HG03432 (cell line): ENCODE data around the gene NPAS3.

ENCODE experiments used
- ATAC-seq: cut with Tn5 transposase; IDR thresholded peaks from one replicate; pipeline ENCODE4 v1.9.1; 2021; ENCODE audit warnings: mild to moderate bottlenecking, moderate library complexity; ENCODE audit not compliant: unreplicated experiment

Gene NPAS3

DNA sequence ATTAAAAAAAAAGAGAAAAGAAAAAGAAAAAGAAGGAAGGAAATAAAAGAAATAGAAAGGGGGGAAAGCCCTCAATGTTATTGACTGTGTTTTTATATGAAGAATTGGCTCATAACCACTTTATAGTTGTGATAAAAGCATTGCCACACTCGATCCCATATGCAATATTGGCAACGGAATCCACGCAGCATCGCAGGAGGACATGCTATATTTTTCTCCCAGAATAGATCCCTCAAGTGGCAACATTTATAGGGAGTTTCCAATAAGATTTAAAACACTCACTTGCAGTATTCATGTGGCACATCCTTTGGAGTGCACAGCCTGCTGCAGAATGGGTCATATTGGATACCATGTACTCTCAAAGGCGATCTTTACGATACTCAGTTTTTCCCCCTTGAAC is 788.9 kb downstream of the NPAS3 start:
- no peak for ATAC-seq

DNA sequence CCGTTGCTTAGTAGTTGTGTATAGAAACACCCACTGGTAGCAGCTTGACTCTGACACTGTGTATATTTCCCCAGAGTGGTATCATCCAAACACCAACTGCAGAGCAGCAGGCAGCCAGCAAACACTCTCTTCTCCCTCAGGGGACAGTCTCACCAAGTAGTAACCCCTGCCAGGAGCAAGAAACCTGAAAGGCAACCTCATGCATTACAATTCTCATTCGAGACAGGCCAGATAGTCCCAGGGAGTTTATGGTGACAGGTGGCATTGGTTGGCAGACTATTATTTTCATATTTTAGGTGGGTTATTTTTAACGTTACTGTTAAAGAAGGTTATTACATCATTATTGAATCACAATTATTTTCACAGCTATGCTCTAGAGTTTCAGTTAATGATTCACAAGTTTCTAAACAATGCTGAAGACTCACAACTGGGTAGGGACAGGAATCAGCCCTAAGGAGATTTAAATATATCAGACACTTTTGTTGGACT is 789.4 kb downstream of the NPAS3 start:
- ATAC-seq: no peak

DNA sequence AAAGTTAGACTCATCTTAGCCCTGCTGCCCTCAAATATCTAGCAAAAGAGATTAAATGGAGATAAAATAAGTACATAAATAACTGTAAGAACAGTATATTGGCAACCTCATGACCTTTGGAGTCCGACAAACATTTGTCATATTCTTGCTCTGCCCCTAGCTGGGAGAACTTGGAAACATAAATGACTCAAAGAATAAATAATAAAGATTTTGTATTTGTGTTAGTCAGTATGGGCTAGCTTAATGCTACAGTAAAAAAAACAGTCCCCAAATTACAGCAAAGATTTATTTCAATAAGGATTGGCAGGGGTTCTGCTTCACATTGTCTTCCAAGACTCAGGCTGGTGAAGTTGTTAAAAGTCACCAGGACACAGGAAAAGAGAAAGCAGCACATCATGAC is 791.5 kb downstream of the NPAS3 start:
- no peak for ATAC-seq

DNA sequence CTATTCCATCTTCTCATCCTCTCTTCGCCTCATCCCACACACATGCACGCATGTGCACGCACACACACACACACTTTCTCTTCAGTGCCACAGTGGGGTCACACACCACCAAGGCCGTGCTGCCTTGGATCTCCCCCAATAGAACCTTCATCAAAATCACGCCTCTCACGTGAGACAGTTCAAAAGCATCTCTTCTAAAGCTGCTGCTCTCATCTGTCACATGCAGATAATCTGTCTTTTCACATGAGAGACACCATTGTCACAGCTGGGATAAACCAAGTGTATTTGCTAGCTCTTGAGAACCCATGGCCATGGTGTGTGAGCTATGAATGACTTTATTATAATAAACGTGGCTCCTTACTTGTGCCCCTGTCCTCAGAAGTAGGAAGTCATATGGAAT is 793.5 kb downstream of the NPAS3 start:
- no peak for ATAC-seq

DNA sequence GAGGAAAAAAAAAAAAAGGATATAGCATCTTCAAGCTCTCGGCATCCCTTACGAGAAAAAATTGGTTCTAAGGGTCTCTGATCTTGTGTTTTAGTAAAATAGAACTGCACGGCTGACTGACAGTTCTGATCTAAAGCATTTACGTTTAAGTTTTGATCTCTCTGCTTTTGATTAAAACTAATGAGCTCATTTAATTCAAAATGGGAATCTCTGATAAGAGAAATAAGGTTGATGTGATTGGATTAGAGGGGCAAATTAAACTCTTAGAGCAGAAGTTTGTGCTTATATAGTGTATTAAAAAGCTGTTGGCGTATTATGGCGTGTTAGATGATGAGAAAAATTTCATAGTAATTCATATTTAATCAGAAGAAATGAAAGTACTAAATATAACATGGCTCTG is 794.6 kb downstream of the NPAS3 start:
- no peak for ATAC-seq

DNA sequence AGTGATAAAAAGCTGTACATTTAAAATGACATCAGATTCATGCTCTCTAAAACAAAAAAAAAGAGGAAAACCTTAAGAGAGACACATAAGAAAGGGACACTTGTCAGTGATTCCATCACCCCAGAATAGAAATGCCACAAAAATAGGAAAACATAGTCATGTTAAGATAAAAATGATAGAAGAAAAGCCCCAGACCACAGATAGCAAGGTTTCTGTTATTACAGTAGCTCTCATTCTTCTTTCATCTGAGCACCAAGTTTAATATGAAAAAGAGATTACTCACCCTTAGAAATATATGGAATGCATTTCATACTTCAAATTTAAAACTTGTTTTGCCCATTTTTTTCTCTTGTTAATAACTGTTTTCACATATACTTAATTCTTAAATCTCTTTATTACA is 795.0 kb downstream of the NPAS3 start:
- ATAC-seq: no peak

DNA sequence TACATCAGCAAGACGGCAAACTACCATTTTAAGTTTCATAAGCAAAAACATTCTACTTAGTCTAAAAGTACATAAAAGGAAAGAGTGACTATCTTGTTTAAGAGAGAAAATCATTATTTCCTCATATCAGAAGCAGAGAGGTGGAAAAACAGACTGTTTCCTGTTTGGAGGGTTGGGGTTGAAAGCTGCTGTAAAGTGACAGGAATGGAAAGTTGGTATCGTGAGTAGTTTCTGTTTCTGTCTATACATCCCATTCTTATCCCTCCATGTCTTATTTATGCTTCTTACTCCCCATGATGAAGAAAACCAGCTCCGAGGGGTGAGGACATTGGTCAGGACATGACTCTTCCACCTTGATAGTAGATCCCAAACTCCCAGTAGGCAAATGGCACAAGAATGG is 795.7 kb downstream of the NPAS3 start:
- ATAC-seq: no peak

DNA sequence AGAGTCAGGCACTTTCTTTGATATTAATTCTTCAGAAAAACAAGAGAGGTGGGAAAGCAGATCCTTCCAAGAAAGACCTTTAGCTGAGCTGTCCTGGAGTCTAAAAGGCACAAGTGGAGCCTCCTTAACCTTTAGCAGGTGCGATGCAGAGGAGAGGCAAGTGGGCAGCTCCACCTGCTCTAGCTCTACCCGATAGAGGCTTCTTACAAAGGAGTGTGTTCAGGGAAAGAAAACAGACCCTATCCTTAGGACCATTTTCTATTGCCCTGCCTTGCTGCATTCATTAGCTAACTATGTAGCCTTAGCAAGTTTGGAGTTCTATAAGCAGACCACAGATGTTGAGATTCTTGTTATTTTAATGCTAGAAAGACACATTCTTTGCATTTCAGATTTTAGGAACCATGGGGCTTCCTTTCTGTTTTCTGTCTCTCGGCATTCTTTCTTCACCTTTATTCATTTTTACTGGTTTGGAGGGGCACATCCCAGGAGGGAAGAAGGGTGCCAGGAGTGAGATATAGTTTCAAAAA is 797.7 kb downstream of the NPAS3 start:
- ATAC-seq: no peak

DNA sequence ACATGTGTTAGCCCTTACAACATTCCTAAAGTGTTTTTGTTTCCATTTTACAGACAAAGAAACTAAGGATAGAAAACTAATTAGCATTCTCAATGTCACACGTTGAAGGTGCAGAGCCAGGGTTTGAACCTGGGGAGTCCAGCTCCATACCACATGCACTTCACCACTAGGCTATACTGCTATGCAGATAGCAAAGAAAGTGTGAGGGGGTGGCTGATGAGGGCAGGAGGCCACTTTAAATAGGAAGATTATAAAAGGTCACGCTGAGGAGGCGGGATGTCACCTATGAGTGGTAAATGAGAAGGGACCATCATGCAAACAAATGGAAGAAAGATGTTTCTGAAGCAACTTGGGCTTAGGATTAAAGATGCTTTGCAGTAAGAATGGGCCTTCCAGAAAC is 798.3 kb downstream of the NPAS3 start:
- no peak for ATAC-seq

DNA sequence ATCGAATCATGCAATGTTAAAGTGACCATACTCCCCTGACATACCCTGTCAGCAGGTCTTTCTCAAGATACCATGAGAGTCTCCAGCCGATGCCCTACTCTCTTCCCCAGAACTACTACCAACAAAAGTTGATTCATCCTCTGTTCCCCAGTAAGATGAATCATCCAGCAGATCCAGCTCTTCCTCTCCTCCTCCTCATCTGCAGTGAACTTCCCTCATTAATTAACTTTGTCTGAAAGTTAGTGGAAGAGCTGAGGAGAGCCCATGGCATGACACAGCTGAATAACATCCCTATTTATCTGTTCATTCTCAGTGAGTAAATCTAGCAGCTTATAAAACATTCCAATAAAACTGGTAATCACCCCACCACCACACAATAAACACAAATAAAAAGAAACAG is 798.8 kb downstream of the NPAS3 start:
- ATAC-seq: no peak

DNA sequence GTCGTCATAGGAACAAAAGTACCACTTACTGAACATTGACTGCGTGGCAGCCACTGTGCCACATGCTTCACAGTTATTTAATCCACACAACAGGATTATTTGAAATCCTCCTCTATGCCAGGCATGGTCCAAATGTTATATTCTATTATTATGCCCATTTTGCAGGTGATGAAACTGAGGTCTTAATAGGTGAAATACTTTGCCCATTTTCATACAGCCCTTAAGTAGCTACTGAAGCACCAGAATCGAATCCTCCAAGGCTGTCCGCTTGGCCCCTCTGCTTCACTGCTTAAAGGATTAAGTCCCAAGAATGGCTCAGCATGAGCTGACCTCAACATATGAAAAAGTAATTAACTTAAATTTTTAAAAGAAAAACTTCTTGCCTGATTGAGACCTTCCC is 799.4 kb downstream of the NPAS3 start:
- no peak for ATAC-seq

DNA sequence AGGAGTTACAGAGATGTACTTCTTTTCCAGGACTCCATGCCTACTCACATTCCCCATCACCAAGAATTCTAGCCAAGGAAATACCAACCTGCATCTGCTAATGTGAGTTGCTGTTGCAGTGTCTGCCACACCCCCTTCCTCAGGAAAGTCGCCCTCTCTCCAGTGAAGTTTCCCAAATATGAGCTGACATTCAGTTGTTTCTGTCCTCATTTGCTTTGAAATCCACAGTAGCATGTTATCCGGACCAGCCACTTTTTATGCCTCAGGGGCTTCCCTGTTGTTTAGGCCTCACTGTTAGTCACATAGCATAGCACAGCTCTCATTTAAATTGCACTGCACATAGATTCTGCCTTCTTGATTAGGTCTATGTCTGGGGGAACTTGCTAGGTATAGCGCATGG is 799.8 kb downstream of the NPAS3 start:
- ATAC-seq: no peak

DNA sequence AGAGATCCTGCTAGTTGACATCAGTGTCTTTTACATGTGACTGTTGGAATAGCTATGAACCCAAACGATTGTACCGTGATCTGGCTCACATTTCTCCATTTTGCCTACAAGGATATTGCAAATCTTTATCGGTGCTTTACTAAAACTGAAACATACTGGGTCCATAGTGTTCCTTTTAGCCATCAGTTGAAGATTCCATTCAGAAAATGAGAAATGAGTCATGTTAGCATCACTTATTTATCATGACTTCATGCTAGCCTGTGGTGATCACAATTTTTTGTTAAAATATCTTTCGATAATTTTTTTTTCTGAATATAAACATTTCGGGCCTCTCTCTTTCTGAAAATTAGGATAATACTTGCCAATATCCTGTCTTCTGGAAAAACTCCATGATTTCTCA is 801.9 kb downstream of the NPAS3 start:
- ATAC-seq: no peak

DNA sequence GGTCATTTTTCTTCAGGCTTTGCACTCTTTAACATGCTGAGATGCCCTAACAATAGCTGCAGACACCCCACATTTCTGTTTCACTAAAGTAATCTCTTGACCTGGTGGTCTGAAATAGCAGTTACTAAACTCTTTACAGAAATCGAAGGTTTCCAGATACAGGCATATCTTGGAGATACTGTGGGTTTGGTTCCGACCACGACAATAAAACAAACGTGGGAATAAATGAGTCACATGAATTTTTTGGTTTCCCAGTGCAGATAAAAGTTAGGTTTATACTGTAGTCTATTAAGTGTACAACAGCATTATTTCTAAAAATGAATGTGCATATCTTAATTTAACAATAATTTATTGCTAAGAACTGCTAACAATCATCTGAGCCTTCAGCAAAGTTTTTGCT is 803.5 kb downstream of the NPAS3 start:
- no peak for ATAC-seq

DNA sequence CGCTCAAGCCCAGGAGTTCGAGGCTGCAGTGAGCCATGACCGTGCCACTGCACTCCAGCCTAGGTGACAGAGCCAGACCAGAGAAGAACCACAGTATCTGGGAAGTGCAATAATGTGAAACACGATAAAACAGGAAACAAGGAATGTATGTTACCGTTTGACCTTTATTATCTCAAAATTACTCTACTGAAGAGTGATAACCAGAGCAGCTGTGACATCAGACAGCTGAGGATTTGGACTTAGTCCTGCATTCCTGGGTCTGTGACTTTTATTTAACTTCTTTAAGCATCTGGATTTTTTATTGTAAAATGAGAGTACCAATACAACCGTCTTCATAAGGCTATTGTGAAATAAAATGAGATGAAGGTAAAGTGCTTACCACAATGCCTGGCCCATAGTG is 806.5 kb downstream of the NPAS3 start:
- no peak for ATAC-seq

DNA sequence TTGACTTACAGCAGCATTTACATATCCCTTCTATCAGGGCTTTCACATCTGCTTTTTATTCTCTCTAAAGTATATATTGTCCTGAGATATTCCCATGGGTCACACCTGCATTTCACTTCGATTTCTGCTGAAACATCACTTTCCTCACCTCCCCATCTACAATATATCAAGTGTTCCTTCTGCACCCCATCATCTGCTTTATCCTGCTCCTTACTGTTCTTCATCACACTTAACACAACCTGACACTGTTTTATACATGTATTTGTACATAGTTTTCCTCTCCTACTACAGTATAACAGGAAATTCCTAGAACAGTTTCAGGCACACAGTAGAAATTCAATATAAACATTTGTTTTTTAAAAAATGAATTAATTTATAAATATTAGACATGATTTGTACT is 809.1 kb downstream of the NPAS3 start:
- no peak for ATAC-seq

DNA sequence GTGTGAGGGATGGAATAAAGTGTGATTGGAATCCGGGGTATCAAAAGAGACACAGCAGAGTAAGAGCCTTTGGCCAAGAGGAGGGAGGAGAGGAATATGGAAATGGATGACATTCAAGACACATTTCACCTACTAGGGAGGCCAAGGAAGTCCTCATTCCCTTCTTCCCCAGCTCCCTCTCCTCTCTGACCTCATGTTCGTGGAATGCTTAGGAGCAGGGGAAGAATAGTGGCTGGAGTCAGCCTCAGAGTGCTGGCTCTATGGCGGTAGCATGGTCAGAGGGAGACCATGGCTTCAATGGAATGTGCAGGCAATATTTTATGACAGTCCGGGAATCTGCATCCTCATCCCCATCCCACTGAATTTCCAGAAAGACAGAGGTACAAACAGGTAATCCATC is 815.6 kb downstream of the NPAS3 start:
- ATAC-seq: no peak

DNA sequence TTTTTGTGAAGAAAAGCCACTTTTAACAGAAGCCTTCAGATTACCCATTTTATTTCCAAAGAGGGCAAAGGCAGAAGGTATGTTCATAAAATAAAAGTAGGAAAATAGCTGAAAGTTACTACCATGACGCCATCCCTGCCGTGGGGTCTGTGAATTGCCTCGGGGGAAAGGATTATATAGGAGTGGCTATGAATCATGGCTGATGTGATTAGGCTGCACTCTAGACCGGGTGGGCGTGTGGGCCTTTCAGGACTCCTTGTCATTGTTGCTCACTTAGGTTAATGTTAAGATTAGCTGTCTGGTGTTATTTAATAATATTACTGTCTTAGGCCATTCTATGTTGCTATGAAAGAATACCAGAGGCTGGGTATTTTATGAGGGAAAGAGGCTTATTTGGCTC is 816.7 kb downstream of the NPAS3 start:
- ATAC-seq: no peak

DNA sequence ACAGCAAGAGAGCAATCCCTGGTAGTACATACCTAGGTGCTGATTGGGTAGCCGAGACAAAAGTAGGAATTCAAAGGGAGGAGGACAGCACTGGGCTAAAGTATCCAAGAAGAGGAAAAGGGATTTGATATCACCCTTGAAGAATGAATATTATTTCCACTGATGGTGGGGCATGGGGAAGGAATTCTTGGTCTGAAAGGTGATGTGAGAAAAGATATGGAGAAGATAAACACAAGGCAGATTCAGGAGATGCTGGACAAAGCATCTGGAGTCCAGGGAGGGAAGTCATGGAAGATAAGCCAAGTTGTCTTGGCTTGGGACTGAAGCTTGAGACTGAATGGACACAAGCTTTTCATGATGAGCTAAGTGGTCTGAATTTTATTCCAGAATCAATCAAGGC is 818.2 kb downstream of the NPAS3 start:
- no peak for ATAC-seq

DNA sequence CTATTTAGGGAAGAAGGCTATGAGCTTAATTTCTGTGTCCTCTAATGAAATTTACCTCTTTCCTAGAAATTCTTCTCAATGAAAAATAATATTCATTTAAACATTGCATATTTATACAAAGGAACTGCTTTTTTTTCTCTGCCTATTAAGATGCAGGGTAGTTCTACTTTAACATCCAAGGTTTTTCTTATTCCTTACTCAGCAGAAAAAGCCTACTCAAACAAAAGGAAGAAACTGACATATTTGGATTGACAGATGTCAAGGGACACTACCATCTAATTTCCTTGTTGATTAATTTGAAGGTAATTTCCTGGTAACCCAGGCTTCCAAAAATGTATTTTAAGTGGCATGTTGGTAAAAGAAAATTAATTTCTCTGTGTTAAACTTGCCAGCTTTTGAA is 819.9 kb downstream of the NPAS3 start:
- ATAC-seq: no peak

DNA sequence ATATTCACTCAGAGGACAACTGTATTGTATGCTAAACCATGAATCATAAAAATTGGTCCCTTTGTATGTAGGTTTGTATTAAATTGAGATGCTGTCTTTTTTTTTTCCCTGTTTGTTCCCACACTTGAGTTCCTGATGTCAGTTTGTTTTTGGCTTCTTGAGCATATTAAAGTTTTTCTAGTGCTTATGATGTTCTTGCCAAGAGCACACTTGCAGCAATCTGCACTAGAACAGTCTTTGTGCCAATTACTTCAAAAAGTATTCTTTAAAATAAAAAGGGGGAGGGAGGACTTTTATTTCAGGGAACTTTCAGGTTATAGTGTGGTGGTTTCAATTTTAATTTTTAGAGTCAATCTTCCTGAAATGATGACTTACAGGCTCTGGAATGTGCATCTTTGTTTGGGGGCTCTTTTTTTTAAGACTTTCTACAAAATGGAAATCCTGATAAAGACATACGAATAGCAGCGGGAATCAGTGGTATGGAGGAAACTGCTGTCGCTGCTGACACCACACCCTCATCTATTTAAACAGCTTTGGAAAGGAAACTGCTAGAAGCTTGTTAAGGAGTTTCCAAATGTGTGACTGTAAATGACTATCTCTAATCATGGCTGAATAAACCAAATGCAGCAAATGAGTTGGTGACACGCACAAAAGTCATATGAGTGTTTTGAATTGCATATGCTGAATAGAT is 823.6 kb downstream of the NPAS3 start:
- ATAC-seq: no peak

DNA sequence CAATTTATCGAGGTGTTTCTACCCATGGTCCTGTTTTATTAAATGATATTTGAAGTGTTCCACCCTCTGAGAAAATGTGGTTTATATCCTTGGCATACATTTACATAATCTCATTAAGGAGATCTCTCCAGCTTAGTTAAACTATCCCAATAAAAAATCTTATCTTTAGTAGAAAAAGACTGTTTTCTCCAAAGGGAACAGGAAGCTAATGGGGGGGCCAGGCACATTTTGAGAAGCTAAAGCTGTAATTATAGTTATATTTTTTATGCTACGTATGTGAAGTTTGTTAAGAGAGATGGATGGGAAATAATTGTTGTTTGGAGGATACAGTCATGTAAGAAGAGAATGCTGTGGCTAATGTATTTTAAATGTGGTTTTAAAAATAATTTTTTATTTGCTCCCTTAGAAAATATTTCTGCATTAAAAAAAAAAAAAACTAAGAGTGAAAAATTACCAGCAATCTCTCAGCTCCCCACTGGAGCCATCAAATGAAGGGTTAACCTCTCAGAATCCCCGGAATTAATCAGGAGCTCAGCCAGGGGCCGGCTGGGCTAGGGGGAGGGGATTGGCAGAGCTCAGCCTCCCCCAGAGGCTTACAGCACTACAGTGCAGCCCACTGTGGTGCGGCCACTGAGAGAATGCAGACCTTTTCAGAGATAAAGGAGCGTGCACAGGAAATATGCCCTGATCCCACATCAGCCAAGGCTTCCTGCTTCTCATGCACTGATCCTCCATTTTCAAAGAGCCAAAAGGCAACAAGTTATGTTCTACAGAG is 826.4 kb downstream of the NPAS3 start:
- no peak for ATAC-seq
